Thymus (tissue), 11 donors: Measurements from ENCODE around the gene TAPBP. TPM values are rescaled to one million over a fixed set of nuclear protein-coding genes. Genes with fewer than 3 reads are reported as not detected.
"Not testable (repeated sequence)": the region's sequence is repeated elsewhere in the genome, so short reads cannot be mapped to it uniquely, and the experiment has no call there.

Source experiments
- DNase-seq, 9 donors: peaks; one replicate each; pipeline ENCODE4 v3.0.0-alpha.2; 2013; ENCODE audit warnings: low spot score in 9 of 9, low read depth in 6 of 9, missing footprints in 1 of 9
- H3K27ac ChIP-seq, 2 donors: one replicate each; pipeline ENCODE4 v1.5.1; 2013; ENCODE audit warnings: control low read depth in 1 of 2, low read depth in 1 of 2, low read length in 1 of 2, mild to moderate bottlenecking in 1 of 2, moderate library complexity in 1 of 2
- H3K27me3 ChIP-seq, 2 donors: one replicate each; pipeline ENCODE4 v1.5.1; 2013; ENCODE audit warnings: low read length in 1 of 2; ENCODE audit not compliant: control insufficient read depth in 2 of 2, insufficient read depth in 1 of 2
- H3K36me3 ChIP-seq, 2 donors: one replicate each; pipeline ENCODE4 v1.5.1; 2013; ENCODE audit warnings: low read length in 1 of 2, mild to moderate bottlenecking in 1 of 2, moderate library complexity in 1 of 2; ENCODE audit not compliant: control insufficient read depth in 2 of 2, insufficient read depth in 2 of 2
- H3K4me1 ChIP-seq, 2 donors: one replicate each; pipeline ENCODE4 v1.5.1; 2013; ENCODE audit warnings: low read length in 2 of 2; ENCODE audit not compliant: control insufficient read depth in 2 of 2, insufficient read depth in 2 of 2
- H3K4me3 ChIP-seq, 2 donors: one replicate each; pipeline ENCODE4 v1.5.1; 2013; ENCODE audit warnings: low read length in 2 of 2, control low read depth in 1 of 2, mild to moderate bottlenecking in 1 of 2
- H3K9me3 ChIP-seq, 2 donors: one replicate each; pipeline ENCODE4 v1.5.1; 2013; ENCODE audit warnings: low read length in 1 of 2, mild to moderate bottlenecking in 1 of 2; ENCODE audit not compliant: control insufficient read depth in 2 of 2, insufficient read depth in 1 of 2
- WGBS: extraction: QIAGEN DNeasy Blood & Tissue Kit; methylation state at CpG from one replicate; pipeline ENCODE4 v1.1.7; 2013; 5-methylcytosine and 5-hydroxymethylcytosine counted together
- polyA plus RNA-seq: library from polyadenylated mRNA; stranded (reverse); fragments of 200-250 nt; gene quantifications from one replicate; pipeline ENCODE4 v1.2.3, GENCODE V29; 2013
- total RNA-seq: library from RNA; stranded (reverse); fragments of 120-200 nt; gene quantifications from one replicate; pipeline ENCODE4 v1.2.4, GENCODE V29; 2013
- donor health status: healthy.

TAPBP gene
- total and polyA plus RNA-seq, 2 donors = 37.7 to 57.0 TPM

GRCh38 chr6:33285214-33285613 is 28.7 kb downstream of the TAPBP start:
- not testable (repeated sequence) for H3K27ac ChIP-seq, H3K27me3 ChIP-seq, H3K9me3 ChIP-seq, H3K4me3 ChIP-seq, DNase-seq
- H3K36me3 ChIP-seq = peaks cover 22 to 46% of the 10 kb centered on the region in 2 donors
- peaks cover 4 to 18% of the 10 kb centered on the region in 2 donors for H3K4me1 ChIP-seq
- WGBS = 97% methylated on average over 4 of the region's 4 CpGs

- WGBS = 98% methylated on average over 6 of the region's 6 CpGs
- no peak for DNase-seq
- no peaks in the 10 kb centered on the region for H3K27me3 ChIP-seq
- H3K4me3 ChIP-seq = no peak overlapping the region
- no peaks in the 10 kb centered on the region for H3K9me3 ChIP-seq
- H3K4me1 ChIP-seq = peaks cover 14 to 30% of the 10 kb centered on the region in 2 donors
- H3K36me3 ChIP-seq = peaks cover 42 to 68% of the 10 kb centered on the region in 2 donors
- H3K27ac ChIP-seq = peak overlapping the region in 1 of 2 donors; percentile 43
Observed at GRCh38 chr6:33280539-33280938, 33.3 kb downstream of the TAPBP start.

DNA sequence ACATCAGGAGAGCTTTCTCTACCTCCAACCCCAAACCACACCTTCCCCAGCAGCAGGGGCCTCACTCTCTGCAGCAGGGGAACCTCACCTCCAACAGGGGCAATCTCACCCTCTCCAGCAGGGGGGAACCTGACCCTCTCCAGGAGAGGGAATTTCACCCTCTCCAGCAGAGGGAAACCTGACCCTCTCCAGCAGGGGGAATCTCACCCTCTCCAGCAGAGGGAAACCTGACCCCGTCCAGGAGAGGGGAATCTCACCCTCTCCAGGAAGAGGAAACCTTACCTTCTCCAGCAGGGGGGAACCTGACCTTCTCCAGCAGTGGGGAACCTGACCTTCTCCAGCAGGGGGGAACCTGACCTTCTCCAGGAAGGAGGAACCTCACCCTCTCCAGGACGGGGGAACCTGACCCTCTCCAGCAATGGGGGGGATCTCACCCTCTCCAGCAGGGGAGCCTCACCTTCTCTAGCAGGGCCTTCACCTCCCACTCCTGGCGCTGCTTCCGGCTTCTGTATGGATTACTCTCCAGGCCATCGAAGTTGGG is 33.8 kb downstream of the TAPBP start:
- Histone ChIP-seq H3K9me3 (no peaks in the 10 kb centered on the region), H3K36me3 (peaks cover 47 to 68% of the 10 kb centered on the region in 2 donors), H3K27me3 (no peaks in the 10 kb centered on the region), H3K4me3 (no peak overlapping the region), H3K4me1 (peaks cover 17 to 35% of the 10 kb centered on the region in 2 donors), H3K27ac (peak overlapping the region in 1 of 2 donors; percentile 43)
- 83% methylated on average over 5 of the region's 5 CpGs for WGBS
- peak in 1 of 9 donors; percentile 29 for DNase-seq

GRCh38 chr6:33279257-33279695 is 34.6 kb downstream of the TAPBP start:
- H3K27ac ChIP-seq = no peak overlapping the region
- H3K4me1 ChIP-seq = peaks cover 17 to 43% of the 10 kb centered on the region in 2 donors
- H3K27me3 ChIP-seq = no peaks in the 10 kb centered on the region
- no peaks in the 10 kb centered on the region for H3K9me3 ChIP-seq
- DNase-seq = no peak
- no peak overlapping the region for H3K4me3 ChIP-seq
- WGBS = 97% methylated on average over 13 of the region's 13 CpGs
- peaks cover 51 to 70% of the 10 kb centered on the region in 2 donors for H3K36me3 ChIP-seq

GRCh38 chr6:33278810-33279209 is 35.1 kb downstream of the TAPBP start:
- Histone ChIP-seq H3K27me3 (no peaks in the 10 kb centered on the region), H3K4me1 (peaks cover 21 to 47% of the 10 kb centered on the region in 2 donors), H3K9me3 (no peaks in the 10 kb centered on the region), H3K36me3 (peaks cover 54 to 71% of the 10 kb centered on the region in 2 donors), H3K4me3 (no peak overlapping the region), H3K27ac (no peak overlapping the region)
- DNase-seq = no peak
- 93% methylated on average over 3 of the region's 3 CpGs for WGBS

DNA sequence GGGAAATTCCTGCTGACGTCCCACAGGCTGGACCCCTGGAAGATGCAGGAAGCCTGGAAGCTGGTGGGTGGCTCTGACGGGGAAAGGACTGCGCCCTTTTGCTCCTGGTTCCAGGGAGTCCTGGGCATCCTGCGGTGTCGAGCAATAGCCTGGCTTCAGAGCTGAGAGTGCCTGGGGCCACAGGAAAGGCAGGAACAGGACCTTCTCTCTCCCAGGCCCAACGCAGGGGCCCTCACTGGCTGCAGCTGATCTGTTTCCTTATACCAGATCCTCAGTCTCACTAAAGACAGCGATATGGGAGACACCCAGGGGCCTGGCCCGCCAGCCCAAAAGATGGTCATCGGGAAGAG is 35.5 kb downstream of the TAPBP start:
- WGBS = 96% methylated on average over 9 of the region's 9 CpGs
- Histone ChIP-seq H3K4me1 (peaks cover 22 to 51% of the 10 kb centered on the region in 2 donors), H3K36me3 (peaks cover 54 to 76% of the 10 kb centered on the region in 2 donors), H3K27me3 (no peaks in the 10 kb centered on the region), H3K4me3 (peak overlapping the region in 1 of 2 donors; percentile 92), H3K27ac (peak overlapping the region; percentile 35 to 97), H3K9me3 (no peaks in the 10 kb centered on the region)
- DNase-seq = no peak

DNA sequence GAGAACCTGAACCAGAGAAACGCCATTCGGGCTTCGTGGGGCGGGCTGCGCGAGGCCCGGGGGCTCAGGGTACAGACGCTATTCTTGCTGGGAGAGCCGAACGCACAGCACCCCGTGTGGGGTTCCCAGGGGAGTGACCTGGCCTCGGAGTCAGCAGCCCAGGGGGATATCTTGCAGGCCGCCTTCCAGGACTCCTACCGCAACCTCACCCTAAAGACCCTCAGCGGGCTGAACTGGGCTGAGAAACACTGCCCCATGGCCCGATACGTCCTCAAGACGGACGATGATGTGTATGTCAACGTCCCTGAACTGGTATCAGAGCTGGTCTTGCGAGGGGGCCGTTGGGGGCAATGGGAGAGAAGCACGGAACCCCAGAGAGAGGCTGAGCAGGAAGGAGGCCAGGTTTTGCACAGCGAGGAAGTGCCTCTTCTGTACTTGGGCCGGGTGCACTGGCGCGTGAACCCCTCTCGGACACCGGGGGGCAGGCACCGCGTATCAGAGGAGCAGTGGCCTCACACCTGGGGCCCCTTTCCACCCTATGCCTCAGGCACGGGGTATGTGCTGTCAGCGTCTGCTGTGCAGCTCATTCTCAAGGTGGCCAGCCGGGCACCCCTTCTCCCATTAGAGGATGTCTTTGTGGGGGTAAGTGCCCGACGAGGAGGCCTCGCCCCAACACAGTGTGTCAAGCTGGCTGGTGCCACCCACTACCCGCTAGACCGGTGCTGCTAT is 36.1 kb downstream of the TAPBP start:
- Histone ChIP-seq H3K4me3 (peak overlapping the region; percentile 90 to 92), H3K4me1 (peaks cover 25 to 55% of the 10 kb centered on the region in 2 donors), H3K27ac (peak overlapping the region; percentile 94 to 97), H3K27me3 (no peaks in the 10 kb centered on the region), H3K36me3 (peaks cover 54 to 79% of the 10 kb centered on the region in 2 donors), H3K9me3 (no peaks in the 10 kb centered on the region)
- peak in 3 of 9 donors; percentile 15 to 53 (median 26) for DNase-seq
- WGBS = 55% methylated on average over 39 of the region's 39 CpGs

DNA sequence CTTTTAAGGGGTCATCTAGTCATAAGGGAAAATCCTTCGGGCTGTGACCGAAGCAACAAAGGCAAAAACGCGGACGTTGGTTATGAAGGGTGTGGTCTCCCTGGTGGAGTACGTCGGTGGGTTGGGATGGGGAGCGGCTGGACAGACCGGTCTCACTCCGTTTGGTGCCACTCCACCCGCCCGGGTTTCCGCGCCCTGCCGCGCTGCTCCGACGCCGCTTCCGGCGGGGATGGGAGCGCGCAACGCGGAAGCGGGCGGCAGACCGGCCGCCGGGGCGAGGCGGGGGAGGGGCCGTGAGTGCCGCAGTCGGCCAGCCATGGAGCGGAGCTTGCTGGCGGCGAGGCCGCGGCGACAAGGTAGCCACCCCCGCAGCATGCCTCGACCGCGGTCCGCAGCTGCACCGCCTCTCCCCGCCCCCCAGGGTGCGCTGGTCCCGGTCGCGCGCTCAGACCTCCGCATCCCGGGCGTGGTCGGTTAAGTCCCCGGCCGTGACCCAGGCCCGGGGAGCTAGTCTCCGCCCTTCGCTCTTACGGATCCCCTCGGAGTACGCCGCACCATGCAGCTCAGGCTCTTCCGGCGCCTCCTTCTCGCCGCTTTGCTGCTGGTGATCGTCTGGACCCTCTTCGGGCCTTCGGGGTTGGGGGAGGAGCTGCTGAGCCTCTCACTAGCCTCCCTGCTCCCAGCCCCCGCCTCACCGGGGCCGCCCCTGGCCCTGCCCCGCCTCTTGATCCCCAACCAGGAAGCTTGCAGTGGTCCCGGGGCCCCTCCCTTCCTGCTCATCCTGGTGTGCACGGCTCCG is 36.8 kb downstream of the TAPBP start, which contains the start of gene B3GALT4:
Gene B3GALT4 (plus strand): TSS at position 260 of the 799 bp plus-strand sequence. CDS start 297 bp downstream, at position 557.
- H3K9me3 ChIP-seq = no peaks in the 10 kb centered on the region
- H3K36me3 ChIP-seq = peaks cover 50 to 75% of the 10 kb centered on the region in 2 donors
- H3K4me1 ChIP-seq = peaks cover 31 to 62% of the 10 kb centered on the region in 2 donors
- H3K27ac ChIP-seq = peak within 1 kb of the TSS; percentile 94 to 97
- peak in 7 of 9 donors; percentile 48 to 80 (median 62) for DNase-seq
- under 1% methylated on average over 80 of the region's 80 CpGs for WGBS
- peak within 1 kb of the TSS; percentile 90 to 92 for H3K4me3 ChIP-seq
- no peaks in the 10 kb centered on the region for H3K27me3 ChIP-seq

DNA sequence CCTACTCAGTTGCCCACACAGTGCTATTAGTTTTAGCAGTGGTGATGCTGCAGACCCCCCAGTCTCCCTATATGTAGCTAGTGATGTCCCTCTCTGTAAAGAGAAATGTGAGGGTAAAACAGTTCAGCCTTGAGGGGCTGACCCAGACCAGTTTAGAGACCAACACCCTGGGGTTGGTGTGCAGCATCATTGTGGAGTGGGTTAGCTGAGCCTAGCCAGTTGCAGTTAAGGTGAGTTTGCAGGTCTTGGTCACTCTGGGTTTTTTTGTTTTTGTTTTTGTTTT is 37.4 kb downstream of the TAPBP start:
- H3K27me3 ChIP-seq = no peaks in the 10 kb centered on the region
- H3K36me3 ChIP-seq = peaks cover 49 to 72% of the 10 kb centered on the region in 2 donors
- H3K9me3 ChIP-seq = no peaks in the 10 kb centered on the region
- H3K4me1 ChIP-seq = peaks cover 31 to 62% of the 10 kb centered on the region in 2 donors
- H3K4me3 ChIP-seq = peak overlapping the region; percentile 90 to 92
- H3K27ac ChIP-seq = peak overlapping the region; percentile 88 to 97
- DNase-seq = no peak
